ENCODE data around the gene LRRD1. TPM values are rescaled to one million over a fixed set of nuclear protein-coding genes. Genes with fewer than 3 reads are reported as not detected.
A peak's percentile ranks its signal among the peaks of the same experiment; 100 is the strongest.
"Not testable (repeated sequence)": the region's sequence is repeated elsewhere in the genome, so short reads cannot be mapped to it uniquely, and the experiment has no call there.

The LRRD1 gene
- polyA plus RNA-seq, 1 donor from 2014 or later, result not detected

GRCh38 chr7:92131093-92131492, 47.8 kb downstream of the LRRD1 start:
- peaks cover 4% of the 10 kb centered on the region for H3K36me3 Mint-ChIP-seq
- H3K4me3 Mint-ChIP-seq, result peak overlapping the region in 3 of 4 donors; percentile 43 to 61 (median 51)
- no peaks in the 10 kb centered on the region for H3K27me3 Mint-ChIP-seq
- H3K9me3 Mint-ChIP-seq, result no peaks in the 10 kb centered on the region
- H3K4me1 Mint-ChIP-seq, result peaks cover 18 to 43% (median 32%) of the 10 kb centered on the region in 3 donors
- H3K27ac Mint-ChIP-seq, result peak overlapping the region in 1 of 3 donors; percentile 73

DNA sequence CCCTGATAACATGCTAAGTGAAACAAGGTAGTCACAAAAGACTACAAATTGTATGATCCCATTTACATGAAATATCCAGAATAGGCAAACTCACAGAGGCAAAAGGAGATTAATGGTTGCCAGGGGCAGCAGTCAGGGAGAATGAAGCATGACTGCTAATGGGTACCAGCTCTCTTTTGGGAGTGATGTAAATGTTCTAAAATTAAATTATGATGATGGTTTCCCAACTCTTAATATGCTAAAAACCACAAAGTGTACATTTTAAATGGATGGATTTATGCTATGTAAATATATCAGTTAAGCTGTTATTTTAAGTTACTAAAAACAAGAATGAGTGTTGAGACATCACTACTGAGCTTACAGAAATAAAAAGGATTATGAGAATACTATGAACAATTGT, 57.3 kb downstream of the LRRD1 start:
- Mint-ChIP-seq H3K27me3 (no peaks in the 10 kb centered on the region), H3K9me3 (no peaks in the 10 kb centered on the region), H3K4me3 (no peak overlapping the region), H3K27ac (no peak overlapping the region), H3K4me1 (peaks cover 5 to 14% (median 9%) of the 10 kb centered on the region in 3 donors), H3K36me3 (peaks cover 13% of the 10 kb centered on the region)

DNA sequence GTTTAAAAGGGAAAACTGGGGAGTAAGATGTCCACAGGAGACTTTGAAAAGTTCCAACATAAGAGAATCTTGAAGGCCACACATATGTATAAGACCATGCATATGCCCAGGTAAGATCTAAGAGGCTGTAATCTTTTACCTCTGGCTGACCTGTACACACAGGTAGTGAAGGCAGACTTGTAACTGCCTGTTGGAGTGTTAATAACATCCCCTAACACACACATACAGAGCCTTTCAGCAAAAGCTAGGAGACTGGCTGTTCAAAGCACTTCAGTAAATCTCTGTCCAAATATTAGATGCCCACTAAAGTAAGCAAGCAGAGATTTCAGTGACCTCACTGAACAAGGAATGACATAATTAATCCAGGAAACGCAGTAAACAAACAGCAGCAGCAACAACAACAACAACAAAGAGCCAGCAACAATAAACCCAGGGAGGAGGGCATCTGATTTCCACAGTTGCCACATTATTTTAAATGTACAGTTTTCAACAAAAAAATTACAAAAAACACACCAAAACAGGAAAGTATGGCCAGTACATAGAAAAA, 59.7 kb downstream of the LRRD1 start:
- Mint-ChIP-seq H3K27ac (no peak overlapping the region), H3K4me1 (peaks cover 6 to 9% (median 8%) of the 10 kb centered on the region in 3 donors), H3K9me3 (no peaks in the 10 kb centered on the region), H3K27me3 (no peaks in the 10 kb centered on the region), H3K4me3 (no peak overlapping the region), H3K36me3 (peaks cover 17% of the 10 kb centered on the region)

DNA sequence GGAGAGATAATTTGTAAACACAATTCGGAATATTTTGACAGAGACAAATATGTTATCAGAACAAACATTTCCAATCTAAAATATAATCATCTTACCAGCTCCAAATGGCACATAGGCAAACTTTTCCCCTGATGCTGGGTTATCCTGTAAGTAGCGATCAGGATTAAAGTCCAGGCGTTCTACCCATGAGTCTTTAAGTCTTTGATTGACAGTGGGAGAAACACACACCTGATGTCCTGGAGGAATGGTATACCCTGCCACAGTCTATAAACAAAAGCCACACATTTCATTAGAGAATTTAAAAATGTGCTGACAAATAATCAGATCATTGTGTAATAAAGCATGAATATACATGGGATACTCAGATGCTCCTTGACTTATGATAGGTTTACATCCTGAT, 62.0 kb downstream of the LRRD1 start:
- Mint-ChIP-seq H3K36me3 (peaks cover 16% of the 10 kb centered on the region), H3K27me3 (no peaks in the 10 kb centered on the region), H3K9me3 (no peaks in the 10 kb centered on the region), H3K4me1 (peaks cover 8 to 9% (median 8%) of the 10 kb centered on the region in 3 donors), H3K4me3 (no peak overlapping the region), H3K27ac (no peak overlapping the region)

GRCh38 chr7:92115821-92116220, 63.1 kb downstream of the LRRD1 start:
- H3K27ac Mint-ChIP-seq, result no peak overlapping the region
- no peaks in the 10 kb centered on the region for H3K27me3 Mint-ChIP-seq
- no peaks in the 10 kb centered on the region for H3K9me3 Mint-ChIP-seq
- no peak overlapping the region for H3K4me3 Mint-ChIP-seq
- H3K4me1 Mint-ChIP-seq, result peaks cover 6 to 9% (median 8%) of the 10 kb centered on the region in 3 donors
- H3K36me3 Mint-ChIP-seq, result peaks cover 12% of the 10 kb centered on the region

DNA sequence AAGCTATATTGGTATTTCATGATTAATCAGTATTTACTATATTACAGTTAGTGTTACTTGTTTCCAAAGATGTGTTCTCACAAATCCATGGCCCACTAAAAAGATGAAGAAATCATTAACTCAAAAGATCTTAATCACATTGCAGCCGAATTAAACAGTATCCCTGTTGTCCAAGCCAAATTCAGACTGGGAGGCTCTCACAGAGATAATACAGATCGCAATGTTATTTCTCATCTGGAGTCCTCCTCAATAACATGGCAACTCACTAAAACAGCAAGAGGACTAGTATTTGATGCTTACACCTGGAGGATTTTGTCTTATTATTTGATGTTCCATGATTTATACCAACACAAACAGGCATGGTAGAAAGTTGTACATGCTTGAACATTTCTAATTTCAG, 68.1 kb downstream of the LRRD1 start:
- peaks cover 7% of the 10 kb centered on the region for H3K36me3 Mint-ChIP-seq
- no peak overlapping the region for H3K4me3 Mint-ChIP-seq
- no peaks in the 10 kb centered on the region for H3K27me3 Mint-ChIP-seq
- peaks cover 9 to 10% (median 10%) of the 10 kb centered on the region in 3 donors for H3K4me1 Mint-ChIP-seq
- no peaks in the 10 kb centered on the region for H3K9me3 Mint-ChIP-seq
- no peak overlapping the region for H3K27ac Mint-ChIP-seq

- no peaks in the 10 kb centered on the region for H3K27me3 Mint-ChIP-seq
- no peak overlapping the region for H3K27ac Mint-ChIP-seq
- H3K4me3 Mint-ChIP-seq, result peak overlapping the region in 1 of 4 donors; percentile 83
- H3K9me3 Mint-ChIP-seq, result no peaks in the 10 kb centered on the region
- H3K36me3 Mint-ChIP-seq, result peaks cover 6% of the 10 kb centered on the region
- H3K4me1 Mint-ChIP-seq, result peaks cover 8 to 9% (median 9%) of the 10 kb centered on the region in 3 donors
Measured at GRCh38 chr7:92108821-92109220, 70.1 kb downstream of the LRRD1 start.

DNA sequence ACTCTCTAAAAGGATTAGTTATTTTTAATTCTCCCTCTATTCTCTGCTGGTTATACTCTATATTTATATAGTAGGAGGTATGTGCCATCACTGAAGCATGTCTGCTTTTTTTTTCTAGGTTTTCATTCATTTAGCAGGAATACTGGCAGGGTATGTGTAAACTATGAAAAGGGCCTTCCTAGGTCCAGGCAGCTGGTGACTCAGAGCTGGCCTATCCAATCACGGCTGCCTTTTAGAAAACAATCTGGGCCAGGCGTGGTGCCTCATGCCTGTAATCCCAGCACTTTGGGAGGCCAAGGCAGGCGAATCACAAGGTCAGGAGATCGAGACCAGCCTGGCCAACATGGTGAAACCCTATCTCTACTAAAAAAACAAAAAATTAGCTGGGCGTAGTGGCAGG, 76.1 kb downstream of the LRRD1 start:
- H3K36me3 Mint-ChIP-seq, H3K9me3 Mint-ChIP-seq, H3K27me3 Mint-ChIP-seq, H3K4me1 Mint-ChIP-seq, H3K4me3 Mint-ChIP-seq: not testable (repeated sequence)
- H3K27ac Mint-ChIP-seq, result peak overlapping the region in 1 of 3 donors; percentile 57

DNA sequence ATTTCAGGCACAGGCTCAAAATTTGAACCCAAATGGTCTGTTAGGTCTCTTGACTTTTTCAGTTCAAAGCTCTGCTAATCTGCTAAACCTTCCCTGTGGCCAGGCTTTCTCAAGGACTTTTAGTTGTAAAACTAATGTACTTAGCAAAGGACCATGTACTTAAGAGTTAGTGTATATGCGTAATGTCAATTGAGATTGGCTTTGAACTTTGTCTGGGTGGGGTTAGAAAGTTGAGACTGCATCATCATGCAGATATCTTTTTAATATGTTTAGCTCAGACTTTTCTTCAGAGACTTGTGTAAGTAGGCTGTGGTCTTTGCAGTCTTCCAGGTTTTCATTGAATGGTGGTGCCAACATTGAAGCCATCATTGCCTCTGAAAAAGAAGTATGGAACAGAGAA, 78.4 kb downstream of the LRRD1 start:
- no peaks in the 10 kb centered on the region for H3K9me3 Mint-ChIP-seq

GRCh38 chr7:92095380-92095779, 83.6 kb downstream of the LRRD1 start:
- Mint-ChIP-seq H3K4me1 (no peaks in the 10 kb centered on the region), H3K27ac (no peak overlapping the region), H3K27me3 (no peaks in the 10 kb centered on the region), H3K36me3 (peaks cover 10% of the 10 kb centered on the region), H3K4me3 (no peak overlapping the region), H3K9me3 (no peaks in the 10 kb centered on the region)

More for the DNA sequence above, 78.4 kb downstream of the LRRD1 start:
- peaks cover 12% of the 10 kb centered on the region for H3K36me3 Mint-ChIP-seq
- H3K27me3 Mint-ChIP-seq, result no peaks in the 10 kb centered on the region
- H3K27ac Mint-ChIP-seq, result no peak overlapping the region
- no peak overlapping the region for H3K4me3 Mint-ChIP-seq
- no peaks in the 10 kb centered on the region for H3K4me1 Mint-ChIP-seq

Other genes starting within 250 kb of the LRRD1 start
- gene AKAP9, start 238.3 kb downstream of the LRRD1 start, polyA plus RNA-seq, result 36.2 TPM
- gene CYP51A1, start 44.7 kb downstream of the LRRD1 start, polyA plus RNA-seq, result 15.1 TPM
- 15.6 TPM for gene KRIT1, start 66.8 kb upstream of the LRRD1 start, polyA plus RNA-seq
- 4.4 TPM for gene ANKIB1, start 66.8 kb upstream of the LRRD1 start, polyA plus RNA-seq

All from IgD-negative memory B cell (primary cell).